ENCODE measurements around the gene SEPTIN6.

- TF ChIP-seq POLR2A (IDR thresholded peaks at IDR 0.05) (no peak), CTCF (IDR thresholded peaks at IDR 0.05) (no peak)
These were observed 43.3 kb upstream of the SEPTIN6 start for GRCh38 chrX:119736206-119736764.
